Astrocyte (in vitro differentiated cells and primary cell): ENCODE data around the gene PRSS36. TPM values are rescaled to one million over a fixed set of nuclear protein-coding genes. Genes with fewer than 3 reads are reported as not detected.
"Not testable (repeated sequence)": the region's sequence is repeated elsewhere in the genome, so short reads cannot be mapped to it uniquely, and the experiment has no call there.

ENCODE experiments used
- DNase-seq: peaks from one replicate; pipeline ENCODE4 v3.0.0-alpha.2; 2010; ENCODE audit warnings: low read depth
- FAIRE-seq: peaks from 2 replicates; lab custom pipeline; 2011; peaks lifted over from hg19 to GRCh38; lab: Jason Lieb, UNC
- H2AFZ ChIP-seq: 2 replicates; pipeline ENCODE4 v1.6.0; 2012; ENCODE audit warnings: low read depth, low read length, inconsistent platforms
- H3K27ac ChIP-seq: 2 replicates; pipeline ENCODE4 v1.5.1; 2011; ENCODE audit warnings: low read depth, low read length, inconsistent platforms
- H3K27me3 ChIP-seq: 2 replicates; pipeline ENCODE4 v1.6.0; 2011; ENCODE audit warnings: low read length, inconsistent platforms; ENCODE audit not compliant: insufficient read depth
- H3K36me3 ChIP-seq: 2 replicates; pipeline ENCODE4 v1.5.1; 2011; ENCODE audit warnings: low read length, inconsistent platforms; ENCODE audit not compliant: insufficient read depth
- H3K4me1 ChIP-seq: 2 replicates; pipeline ENCODE4 v1.5.1; 2011; ENCODE audit warnings: low read length, inconsistent platforms; ENCODE audit not compliant: insufficient read depth
- H3K4me2 ChIP-seq: 2 replicates; pipeline ENCODE4 v1.6.0; 2012; ENCODE audit warnings: low read length, inconsistent platforms
- H3K4me3 ChIP-seq: 2 replicates; pipeline ENCODE4 v1.5.1; 2011; ENCODE audit warnings: low read depth, mild to moderate bottlenecking, low read length, inconsistent platforms; ENCODE audit not compliant: insufficient read depth
- H3K79me2 ChIP-seq: 2 replicates; pipeline ENCODE4 v1.6.0; 2012; ENCODE audit warnings: mild to moderate bottlenecking, low read length, inconsistent platforms; ENCODE audit not compliant: insufficient read depth
- H3K9ac ChIP-seq: 2 replicates; pipeline ENCODE4 v1.6.0; 2012; ENCODE audit warnings: mild to moderate bottlenecking, low read length, inconsistent platforms
- H3K9me3 ChIP-seq: 2 replicates; pipeline ENCODE4 v1.5.1; 2012; ENCODE audit warnings: low read depth, mild to moderate bottlenecking, low read length, inconsistent platforms; ENCODE audit not compliant: insufficient read depth
- H4K20me1 ChIP-seq: 2 replicates; pipeline ENCODE4 v1.6.0; 2012; ENCODE audit warnings: low read length, inconsistent platforms; ENCODE audit not compliant: insufficient read depth
- H3K27ac Mint-ChIP-seq: one replicate; pipeline ENCODE4 v1.8.0; 2021; ENCODE audit warnings: mild to moderate bottlenecking, mixed read lengths; ENCODE audit not compliant: unreplicated experiment
- H3K27me3 Mint-ChIP-seq: one replicate; pipeline ENCODE4 v1.8.0; 2021; ENCODE audit warnings: low read depth, mixed read lengths; ENCODE audit not compliant: unreplicated experiment
- H3K36me3 Mint-ChIP-seq: one replicate; pipeline ENCODE4 v1.8.0; 2021; ENCODE audit warnings: low read depth, mixed read lengths; ENCODE audit not compliant: unreplicated experiment
- H3K4me1 Mint-ChIP-seq: one replicate; pipeline ENCODE4 v1.8.0; 2021; ENCODE audit warnings: low read depth, mixed read lengths; ENCODE audit not compliant: unreplicated experiment
- H3K4me3 Mint-ChIP-seq: one replicate; pipeline ENCODE4 v1.8.0; 2021; ENCODE audit warnings: mild to moderate bottlenecking, moderate library complexity, mixed read lengths; ENCODE audit not compliant: unreplicated experiment
- H3K9me3 Mint-ChIP-seq: one replicate; pipeline ENCODE4 v1.8.0; 2021; ENCODE audit warnings: mild to moderate bottlenecking, mixed read lengths; ENCODE audit not compliant: unreplicated experiment
- EZH2 ChIP-seq: IDR thresholded peaks from 2 replicates; pipeline ENCODE4 v1.6.1; 2012; ENCODE audit warnings: mild to moderate bottlenecking, low read length, inconsistent platforms; ENCODE audit not compliant: insufficient read depth
- total RNA-seq: library from RNA; stranded (reverse); gene quantifications from 2 replicates; pipeline ENCODE4 v1.2.1, GENCODE V29; 2021
- TF ChIP-seq, protein P1 (sequence below): IDR thresholded peaks from 2 replicates; pipeline ENCODE4 v1.5.1; 2011; ENCODE audit warnings: low read depth, mild to moderate bottlenecking, inconsistent platforms, low read length, moderate library complexity; ENCODE audit not compliant: insufficient read depth

PRSS36 gene
- total RNA-seq, 1 donor from 2014 or later = 0.41 TPM

DNA sequence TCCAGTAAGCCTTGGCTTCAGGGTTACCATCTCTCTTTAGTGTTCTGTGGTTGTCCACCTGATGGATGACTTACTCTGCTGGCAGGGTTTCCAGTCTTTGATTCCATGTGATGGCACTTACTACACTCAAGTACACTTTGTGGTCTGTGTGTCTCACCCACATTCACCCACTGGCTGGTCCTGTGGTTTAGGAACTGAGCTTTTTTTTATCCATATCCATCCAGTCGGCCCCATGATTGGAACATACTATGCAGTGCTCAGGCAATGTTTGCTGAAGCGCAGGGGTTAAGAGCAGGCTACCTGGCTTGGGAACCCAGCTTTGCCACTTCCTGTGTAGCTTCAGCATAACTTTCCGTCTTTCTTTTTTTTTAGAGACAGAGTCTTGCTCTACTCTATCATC is 27.3 kb upstream of the PRSS36 start:
- Histone ChIP-seq H4K20me1 (peaks cover 16% of the 10 kb centered on the region), H3K4me1 (peaks cover 7% of the 10 kb centered on the region), H3K9ac (no peak overlapping the region), H2AFZ (no peak overlapping the region), H3K36me3 (peaks cover 5% of the 10 kb centered on the region), H3K79me2 (peaks cover 29% of the 10 kb centered on the region), H3K27ac (no peak overlapping the region), H3K9me3 (no peaks in the 10 kb centered on the region), H3K4me2 (no peak overlapping the region), H3K27me3 (no peaks in the 10 kb centered on the region), H3K4me3 (no peak overlapping the region)
- peaks cover 4% of the 10 kb centered on the region for H3K4me1 Mint-ChIP-seq
- DNase-seq = peak; percentile 86
- TF ChIP-seq, protein P1, sequence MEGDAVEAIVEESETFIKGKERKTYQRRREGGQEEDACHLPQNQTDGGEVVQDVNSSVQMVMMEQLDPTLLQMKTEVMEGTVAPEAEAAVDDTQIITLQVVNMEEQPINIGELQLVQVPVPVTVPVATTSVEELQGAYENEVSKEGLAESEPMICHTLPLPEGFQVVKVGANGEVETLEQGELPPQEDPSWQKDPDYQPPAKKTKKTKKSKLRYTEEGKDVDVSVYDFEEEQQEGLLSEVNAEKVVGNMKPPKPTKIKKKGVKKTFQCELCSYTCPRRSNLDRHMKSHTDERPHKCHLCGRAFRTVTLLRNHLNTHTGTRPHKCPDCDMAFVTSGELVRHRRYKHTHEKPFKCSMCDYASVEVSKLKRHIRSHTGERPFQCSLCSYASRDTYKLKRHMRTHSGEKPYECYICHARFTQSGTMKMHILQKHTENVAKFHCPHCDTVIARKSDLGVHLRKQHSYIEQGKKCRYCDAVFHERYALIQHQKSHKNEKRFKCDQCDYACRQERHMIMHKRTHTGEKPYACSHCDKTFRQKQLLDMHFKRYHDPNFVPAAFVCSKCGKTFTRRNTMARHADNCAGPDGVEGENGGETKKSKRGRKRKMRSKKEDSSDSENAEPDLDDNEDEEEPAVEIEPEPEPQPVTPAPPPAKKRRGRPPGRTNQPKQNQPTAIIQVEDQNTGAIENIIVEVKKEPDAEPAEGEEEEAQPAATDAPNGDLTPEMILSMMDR = no peak
- TF ChIP-seq EZH2 = no peak
- no peaks in the 10 kb centered on the region for H3K36me3 Mint-ChIP-seq
- peak overlapping the region; percentile 46 for H3K4me3 Mint-ChIP-seq
- no peak overlapping the region for H3K27ac Mint-ChIP-seq
- no peaks in the 10 kb centered on the region for H3K9me3 Mint-ChIP-seq
- H3K27me3 Mint-ChIP-seq = peaks cover 4% of the 10 kb centered on the region
- FAIRE-seq = no peak

- H3K9me3 ChIP-seq, H3K9me3 Mint-ChIP-seq, H3K4me3 ChIP-seq, H3K27me3 Mint-ChIP-seq, H3K4me3 Mint-ChIP-seq, DNase-seq, H4K20me1 ChIP-seq, H3K36me3 Mint-ChIP-seq, H3K27ac Mint-ChIP-seq, H3K9ac ChIP-seq, FAIRE-seq, H3K4me1 ChIP-seq, H3K27ac ChIP-seq, H3K36me3 ChIP-seq, H3K27me3 ChIP-seq, H3K79me2 ChIP-seq, H3K4me1 Mint-ChIP-seq, H3K4me2 ChIP-seq, H2AFZ ChIP-seq: not testable (repeated sequence)
These were observed 20.2 kb upstream of the PRSS36 start for GRCh38 chr16:31170048-31170447.

DNA sequence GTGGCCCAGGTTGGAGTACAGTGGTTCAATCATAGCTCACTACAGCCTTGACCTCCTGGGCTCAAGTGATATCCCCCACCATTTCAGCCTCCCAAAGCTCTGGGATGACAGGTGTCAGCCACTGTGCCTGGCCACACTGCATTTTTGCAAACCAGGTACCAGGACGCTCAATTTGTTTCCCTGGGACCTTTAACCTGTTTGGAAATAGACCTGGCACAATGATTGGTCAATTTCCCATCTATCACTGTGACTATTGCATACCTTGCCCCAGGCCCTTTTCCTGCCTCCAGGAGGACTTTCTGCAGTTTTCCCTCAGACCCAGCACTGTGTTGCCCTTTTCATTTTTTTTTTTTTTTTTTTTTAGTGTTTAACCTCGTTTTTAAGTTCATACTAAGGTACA is 19.0 kb upstream of the PRSS36 start:
- Mint-ChIP-seq H3K36me3 (no peaks in the 10 kb centered on the region), H3K4me1 (no peaks in the 10 kb centered on the region), H3K9me3 (no peaks in the 10 kb centered on the region), H3K4me3 (no peak overlapping the region), H3K27ac (no peak overlapping the region), H3K27me3 (peaks cover 2% of the 10 kb centered on the region)
- Histone ChIP-seq H4K20me1 (no peaks in the 10 kb centered on the region), H2AFZ (no peak overlapping the region), H3K27me3 (no peaks in the 10 kb centered on the region), H3K4me1 (no peaks in the 10 kb centered on the region), H3K9ac (no peak overlapping the region), H3K4me2 (no peak overlapping the region), H3K36me3 (no peaks in the 10 kb centered on the region), H3K9me3 (no peaks in the 10 kb centered on the region), H3K27ac (no peak overlapping the region), H3K4me3 (no peak overlapping the region), H3K79me2 (no peaks in the 10 kb centered on the region)
- DNase-seq (no peak), FAIRE-seq (no peak)
- TF ChIP-seq, protein P1 = no peak
- TF ChIP-seq EZH2 = no peak
